ENCODE measurements around the gene BMPR1A.

GRCh38 chr10:86952106-86952505, 195.7 kb downstream of the BMPR1A start:
- TF ChIP-seq POLR2A (IDR thresholded peaks at IDR 0.05) (no peak), CTCF (IDR thresholded peaks at IDR 0.05) (no peak)
